ENCODE results near the gene MTREX.

GRCh38 chr5:55450050-55450765 is 142.4 kb downstream of the MTREX start:
- TF ChIP-seq, protein P1, sequence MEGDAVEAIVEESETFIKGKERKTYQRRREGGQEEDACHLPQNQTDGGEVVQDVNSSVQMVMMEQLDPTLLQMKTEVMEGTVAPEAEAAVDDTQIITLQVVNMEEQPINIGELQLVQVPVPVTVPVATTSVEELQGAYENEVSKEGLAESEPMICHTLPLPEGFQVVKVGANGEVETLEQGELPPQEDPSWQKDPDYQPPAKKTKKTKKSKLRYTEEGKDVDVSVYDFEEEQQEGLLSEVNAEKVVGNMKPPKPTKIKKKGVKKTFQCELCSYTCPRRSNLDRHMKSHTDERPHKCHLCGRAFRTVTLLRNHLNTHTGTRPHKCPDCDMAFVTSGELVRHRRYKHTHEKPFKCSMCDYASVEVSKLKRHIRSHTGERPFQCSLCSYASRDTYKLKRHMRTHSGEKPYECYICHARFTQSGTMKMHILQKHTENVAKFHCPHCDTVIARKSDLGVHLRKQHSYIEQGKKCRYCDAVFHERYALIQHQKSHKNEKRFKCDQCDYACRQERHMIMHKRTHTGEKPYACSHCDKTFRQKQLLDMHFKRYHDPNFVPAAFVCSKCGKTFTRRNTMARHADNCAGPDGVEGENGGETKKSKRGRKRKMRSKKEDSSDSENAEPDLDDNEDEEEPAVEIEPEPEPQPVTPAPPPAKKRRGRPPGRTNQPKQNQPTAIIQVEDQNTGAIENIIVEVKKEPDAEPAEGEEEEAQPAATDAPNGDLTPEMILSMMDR (optimal IDR thresholded peaks at IDR 0.05 in 1 of 3, IDR thresholded peaks at IDR 0.05 in 1 of 3, conservative IDR thresholded peaks at IDR 0.05 in 1 of 3; ENCODE audit: extremely low read depth in 1 of 3, insufficient read depth in 2 of 3, low read length in 3 of 3): no peak
- no peak for TF ChIP-seq EZH2 (IDR thresholded peaks at IDR 0.05; ENCODE audit: low read length)

All from keratinocyte (primary cell).